ENCODE measurements around the gene CLCN2. TPM values are rescaled to one million over a fixed set of nuclear protein-coding genes. Genes with fewer than 3 reads are reported as not detected.

CLCN2 gene
- total RNA-seq, 1 donor from 2014 or later, result 9.0 TPM

GRCh38 chr3:184381261-184382224, 20.1 kb upstream of the CLCN2 start:
- DNase-seq (ENCODE audit: low read depth) (no peak), FAIRE-seq (no peak)
- Histone ChIP-seq H3K4me2 (ENCODE audit: low read length) (peak overlapping the region; percentile 44), H3K4me1 (ENCODE audit: insufficient read depth, low read length) (peaks cover 5% of the 10 kb centered on the region), H3K9ac (ENCODE audit: low read length) (no peak overlapping the region), H3K27ac (ENCODE audit: low read depth, low read length) (no peak overlapping the region), H3K79me2 (ENCODE audit: insufficient read depth, low read length) (no peaks in the 10 kb centered on the region), H3K27me3 (ENCODE audit: insufficient read depth, low read length) (peaks cover 43% of the 10 kb centered on the region), H2AFZ (ENCODE audit: low read depth, low read length) (peak overlapping the region; percentile 69), H4K20me1 (ENCODE audit: insufficient read depth, low read length) (no peaks in the 10 kb centered on the region), H3K4me3 (ENCODE audit: insufficient read depth, low read depth, low read length) (no peak overlapping the region), H3K9me3 (ENCODE audit: insufficient read depth, low read depth, low read length) (no peaks in the 10 kb centered on the region), H3K36me3 (ENCODE audit: insufficient read depth, low read length) (no peaks in the 10 kb centered on the region)
- Mint-ChIP-seq H3K9me3 (ENCODE audit: unreplicated experiment) (no peaks in the 10 kb centered on the region), H3K36me3 (ENCODE audit: low read depth, unreplicated experiment) (peaks cover 2% of the 10 kb centered on the region), H3K27ac (ENCODE audit: unreplicated experiment) (no peak overlapping the region), H3K4me1 (ENCODE audit: low read depth, unreplicated experiment) (peaks cover 18% of the 10 kb centered on the region), H3K27me3 (ENCODE audit: low read depth, unreplicated experiment) (peaks cover 53% of the 10 kb centered on the region), H3K4me3 (ENCODE audit: unreplicated experiment) (peak overlapping the region; percentile 69)
- TF ChIP-seq CTCF (IDR thresholded peaks at IDR 0.05; ENCODE audit: insufficient read depth, low read depth, low read length) (no peak), EZH2 (IDR thresholded peaks at IDR 0.05; ENCODE audit: insufficient read depth, low read length) (peak; percentile 6)

GRCh38 chr3:184380627-184381260, 19.3 kb upstream of the CLCN2 start:
- peak overlapping the region; percentile 82 for H3K4me2 ChIP-seq (ENCODE audit: low read length)
- no peaks in the 10 kb centered on the region for H3K79me2 ChIP-seq (ENCODE audit: insufficient read depth, low read length)
- H2AFZ ChIP-seq (ENCODE audit: low read depth, low read length), result peak overlapping the region; percentile 69
- H3K4me1 ChIP-seq (ENCODE audit: insufficient read depth, low read length), result peaks cover 5% of the 10 kb centered on the region
- H3K36me3 ChIP-seq (ENCODE audit: insufficient read depth, low read length), result no peaks in the 10 kb centered on the region
- Mint-ChIP-seq H3K4me1 (ENCODE audit: low read depth, unreplicated experiment) (peaks cover 18% of the 10 kb centered on the region), H3K27me3 (ENCODE audit: low read depth, unreplicated experiment) (peaks cover 58% of the 10 kb centered on the region), H3K9me3 (ENCODE audit: unreplicated experiment) (no peaks in the 10 kb centered on the region), H3K27ac (ENCODE audit: unreplicated experiment) (no peak overlapping the region), H3K36me3 (ENCODE audit: low read depth, unreplicated experiment) (peaks cover 2% of the 10 kb centered on the region), H3K4me3 (ENCODE audit: unreplicated experiment) (peak overlapping the region; percentile 69)
- H3K4me3 ChIP-seq (ENCODE audit: insufficient read depth, low read depth, low read length), result peak overlapping the region; percentile 37
- H4K20me1 ChIP-seq (ENCODE audit: insufficient read depth, low read length), result no peaks in the 10 kb centered on the region
- no peak overlapping the region for H3K27ac ChIP-seq (ENCODE audit: low read depth, low read length)
- peaks cover 43% of the 10 kb centered on the region for H3K27me3 ChIP-seq (ENCODE audit: insufficient read depth, low read length)
- no peak for DNase-seq (ENCODE audit: low read depth)
- no peak for FAIRE-seq
- H3K9me3 ChIP-seq (ENCODE audit: insufficient read depth, low read depth, low read length), result no peaks in the 10 kb centered on the region
- TF ChIP-seq EZH2 (IDR thresholded peaks at IDR 0.05; ENCODE audit: insufficient read depth, low read length) (peak; percentile 100), CTCF (IDR thresholded peaks at IDR 0.05; ENCODE audit: insufficient read depth, low read depth, low read length) (no peak)
- H3K9ac ChIP-seq (ENCODE audit: low read length), result no peak overlapping the region

Data from astrocyte (in vitro differentiated cells and primary cell).